Spleen (tissue), 11 donors: ENCODE data around the gene ANXA11. TPM values are rescaled to one million over a fixed set of nuclear protein-coding genes. Genes with fewer than 3 reads are reported as not detected.
"Not testable (repeated sequence)": the region's sequence is repeated elsewhere in the genome, so short reads cannot be mapped to it uniquely, and the experiment has no call there.

Experiments
- DNase-seq: peaks from one replicate; pipeline ENCODE4 v3.0.0-alpha.2; 2020
- H3K27ac ChIP-seq, 8 donors: fragments of 200-600 bp; sonication (generic) in 7 of 8; 1 replicate in 4 of 8; 2 replicates in 4 of 8; pipeline versions ENCODE4 v1.5.0 to v1.8.0; 2016 to 2021; ENCODE audit warnings: inconsistent platforms in 4 of 8, mild to moderate bottlenecking in 4 of 8, moderate library complexity in 1 of 8
- H3K27me3 ChIP-seq, 7 donors: fragments of 200-600 bp; sonication (generic) in 6 of 7; replicated peaks in 1 of 7; 1 replicate in 4 of 7; 2 replicates in 3 of 7; pipeline versions ENCODE4 v1.5.0 to v1.8.0; 2016 to 2021; ENCODE audit warnings: inconsistent platforms in 3 of 7, mild to moderate bottlenecking in 1 of 7
- H3K36me3 ChIP-seq, 6 donors: fragments of 200-600 bp; sonication (generic) in 5 of 6; 1 replicate in 4 of 6; 2 replicates in 2 of 6; pipeline versions ENCODE4 v1.5.0 to v1.8.0; 2016 to 2021; ENCODE audit warnings: inconsistent platforms in 2 of 6
- H3K4me1 ChIP-seq, 6 donors: fragments of 200-600 bp; sonication (generic) in 5 of 6; 1 replicate in 3 of 6; 2 replicates in 3 of 6; pipeline versions ENCODE4 v1.5.0 to v1.8.0; 2016 to 2021; ENCODE audit warnings: inconsistent platforms in 3 of 6
- H3K4me3 ChIP-seq, 8 donors: fragments of 200-600 bp; sonication (generic) in 7 of 8; 1 replicate in 4 of 8; 2 replicates in 4 of 8; pipeline versions ENCODE4 v1.5.0 to v1.8.0; 2016 to 2021; ENCODE audit warnings: inconsistent platforms in 4 of 8, mild to moderate bottlenecking in 4 of 8, moderate library complexity in 2 of 8
- H3K9me3 ChIP-seq, 8 donors: fragments of 200-600 bp; sonication (generic) in 7 of 8; 1 replicate in 4 of 8; 2 replicates in 4 of 8; pipeline versions ENCODE4 v1.5.0 to v1.8.0; 2016 to 2021; ENCODE audit warnings: inconsistent platforms in 4 of 8
- CTCF ChIP-seq, 11 experiments: fragments of 200-600 bp in 7 of 11; fragments of 450-650 bp in 4 of 11; sonication (generic) in 4 of 11; IDR thresholded peaks in 8 of 11; conservative IDR thresholded peaks in 3 of 11; 1 replicate in 7 of 11; 2 replicates in 4 of 11; pipeline versions ENCODE4 v1.4.0 to v1.8.0; 2016 to 2021; ENCODE audit warnings: antibody characterized with exemption in 11 of 11, inconsistent platforms in 4 of 11, mild to moderate bottlenecking in 1 of 11
- POLR2A ChIP-seq, 3 donors: fragments of 450-650 bp; IDR thresholded peaks; one replicate each; pipeline ENCODE4 v1.5.1; 2017; ENCODE audit warnings: antibody characterized with exemption in 3 of 3, mild to moderate bottlenecking in 1 of 3
- POLR2AphosphoS5 ChIP-seq, 3 donors: sonication (generic); formaldehyde crosslinking; IDR thresholded peaks; one replicate each; pipeline ENCODE4 v1.5.1; 2017; ENCODE audit warnings: antibody characterized with exemption in 3 of 3
- WGBS, 5 donors: extraction: QIAGEN DNeasy Blood & Tissue Kit in 3 of 5; methylation state at CpG; one replicate each; pipeline versions ENCODE4 v1.1.5 to v1.1.7; 2013 to 2018; 5-methylcytosine and 5-hydroxymethylcytosine counted together
- intact Hi-C: fragments of 100-400 bp; cut with DNase I; formaldehyde crosslinking; loops from one replicate; pipeline ENCODE4 v1.15.0; 2023; ENCODE audit warnings: low total_unique reads
- polyA plus RNA-seq, 3 donors: library from polyadenylated mRNA; stranded (reverse); fragments of 200-250 nt; gene quantifications; one replicate each; pipeline ENCODE4 v1.2.1, GENCODE V29; 2013
- total RNA-seq, 7 donors: library from RNA; depleted of rRNA in 3 of 7; stranded (reverse); fragments of >200 nt in 3 of 7; fragmentation: NEBNext Ultra II Directional in 4 of 7; extraction: Animal tissue kit (Norgen Biotek cat#: 25700) in 4 of 7; gene quantifications; one replicate each; pipeline versions ENCODE4 v1.1.0 to v1.2.1, GENCODE V29; 2016 to 2021
- donor health status: healthy with polysubstance abuse.
- donor health status: DM: no; HTN: no; CAD: no; lungs with moderate emphysema.
- donor health status: DM: no; HTN: no; CAD: no.
- donor health status: Bipolar disorder and iron deficiency.
- donor health status: healthy.
- donor health status: DM: no; HTN: no; CAD: no.
- donor health status: DM: yes; HTN: yes; CAD: no.

Gene ANXA11
- total and polyA plus RNA-seq, 10 donors = 89.9 to 201 (median 132) TPM

GRCh38 chr10:80148166-80148805 lies 57.1 kb downstream of the ANXA11 start:
- peak; percentile 57 for DNase-seq
- TF ChIP-seq POLR2A (IDR thresholded peaks at IDR 0.05) (no peak), CTCF (IDR thresholded peaks at IDR 0.05 in 8 of 11, conservative IDR thresholded peaks at IDR 0.05 in 3 of 11) (no peak), POLR2AphosphoS5 (IDR thresholded peaks at IDR 0.05) (peak in 1 of 3 donors; percentile 24)
- peaks cover 0 to 59% (median 17%) of the 10 kb centered on the region in 6 donors for H3K36me3 ChIP-seq
- 66 to 97% (median 74%) methylated on average over 4 to 5 of the region's 5 CpGs for WGBS, 5 donors
- no peak overlapping the region for H3K4me3 ChIP-seq
- H3K4me1 ChIP-seq = peaks cover 8 to 25% (median 18%) of the 10 kb centered on the region in 6 donors
- peaks cover 0 to 7% (median 0%) of the 10 kb centered on the region in 7 donors for H3K27me3 ChIP-seq
- intact Hi-C loops = loop anchor here (5.0 kb wide), 1 partner anchor 69 kb away; no protein-coding TSS in a partner anchor
- H3K9me3 ChIP-seq = peaks cover 0 to 17% (median 8%) of the 10 kb centered on the region in 8 donors
- peak overlapping the region in 1 of 8 donors; percentile 27 for H3K27ac ChIP-seq

- TF ChIP-seq CTCF (IDR thresholded peaks at IDR 0.05 in 8 of 11, conservative IDR thresholded peaks at IDR 0.05 in 3 of 11) (no peak), POLR2A (IDR thresholded peaks at IDR 0.05) (no peak), POLR2AphosphoS5 (IDR thresholded peaks at IDR 0.05) (no peak)
- H3K27me3 ChIP-seq = peaks cover 0 to 10% (median 0%) of the 10 kb centered on the region in 7 donors
- no peak overlapping the region for H3K4me3 ChIP-seq
- H3K9me3 ChIP-seq = peaks cover 0 to 17% (median 8%) of the 10 kb centered on the region in 8 donors
- DNase-seq = no peak
- WGBS, 5 donors = 59 to 75% (median 73%) methylated on average over 3 of the region's 3 CpGs
- intact Hi-C loops = loop anchor here (5.0 kb wide), 1 partner anchor 70 kb away; no protein-coding TSS in a partner anchor
- peaks cover 8 to 25% (median 18%) of the 10 kb centered on the region in 6 donors for H3K4me1 ChIP-seq
- peaks cover 0 to 45% (median 9%) of the 10 kb centered on the region in 6 donors for H3K36me3 ChIP-seq
- H3K27ac ChIP-seq = no peak overlapping the region
Measured at GRCh38 chr10:80146918-80147317, 58.4 kb downstream of the ANXA11 start.

- peaks cover 0 to 22% (median 0%) of the 10 kb centered on the region in 7 donors for H3K27me3 ChIP-seq
- H3K4me1 ChIP-seq = peaks cover 8 to 25% (median 18%) of the 10 kb centered on the region in 6 donors
- H3K36me3 ChIP-seq = peaks cover 0 to 33% (median 2%) of the 10 kb centered on the region in 6 donors
- H3K4me3 ChIP-seq = not testable (repeated sequence)
- H3K9me3 ChIP-seq = peaks cover 0 to 15% (median 8%) of the 10 kb centered on the region in 8 donors
- TF ChIP-seq POLR2AphosphoS5 (IDR thresholded peaks at IDR 0.05) = peak in 1 of 3 donors; percentile 11
- 67 to 79% (median 73%) methylated on average over 11 of the region's 11 CpGs for WGBS, 5 donors
- DNase-seq = peak; percentile 52
- intact Hi-C loops = loop anchor here (5.0 kb wide), 1 partner anchor 72 kb away; no protein-coding TSS in a partner anchor
- peak overlapping the region in 1 of 8 donors; percentile 21 for H3K27ac ChIP-seq
Measured at GRCh38 chr10:80145406-80146308, 59.7 kb downstream of the ANXA11 start.

- Histone ChIP-seq H3K4me3 (peak overlapping the region in 3 of 8 donors; percentile 10 to 55 (median 25)), H3K9me3 (peaks cover 0 to 9% (median 3%) of the 10 kb centered on the region in 8 donors), H3K36me3 (peaks cover 0 to 23% (median 0%) of the 10 kb centered on the region in 6 donors), H3K27ac (peak overlapping the region in 3 of 8 donors; percentile 13 to 48 (median 42)), H3K27me3 (peaks cover 0 to 28% (median 0%) of the 10 kb centered on the region in 7 donors), H3K4me1 (peaks cover 8 to 25% (median 18%) of the 10 kb centered on the region in 6 donors)
- intact Hi-C loops = loop anchor here (5.0 kb wide), 1 partner anchor 73 kb away; no protein-coding TSS in a partner anchor
- WGBS, 5 donors = 7 to 11% (median 9%) methylated on average over 12 of the region's 12 CpGs
- DNase-seq = peak; percentile 79
- TF ChIP-seq POLR2AphosphoS5 (IDR thresholded peaks at IDR 0.05) (peak; percentile 23 to 56 (median 41)), POLR2A (IDR thresholded peaks at IDR 0.05) (no peak), CTCF (IDR thresholded peaks at IDR 0.05 in 8 of 11, conservative IDR thresholded peaks at IDR 0.05 in 3 of 11) (no peak)
Measured at GRCh38 chr10:80144696-80145131, 60.6 kb downstream of the ANXA11 start.
